Stimulated activated CD8-positive, alpha-beta memory T cell treated with anti-CD3 and anti-CD28 coated beads, Interleukin-4, amount 100 ng/mL, for 1 hour (primary cell): ENCODE results near the gene PTPRM.
"Not testable (repeated sequence)": the region's sequence is repeated elsewhere in the genome, so short reads cannot be mapped to it uniquely, and the experiment has no call there.

Experiments
- DNase-seq, 2 donors: peaks; one replicate each; pipeline ENCODE4 v3.0.0-alpha.2; 2020; ENCODE audit warnings: low read depth in 2 of 2, low spot score in 1 of 2

Gene PTPRM

GRCh38 chr18:7725473-7725872 is 158.4 kb downstream of the PTPRM start:
- DNase-seq, result no peak

DNA sequence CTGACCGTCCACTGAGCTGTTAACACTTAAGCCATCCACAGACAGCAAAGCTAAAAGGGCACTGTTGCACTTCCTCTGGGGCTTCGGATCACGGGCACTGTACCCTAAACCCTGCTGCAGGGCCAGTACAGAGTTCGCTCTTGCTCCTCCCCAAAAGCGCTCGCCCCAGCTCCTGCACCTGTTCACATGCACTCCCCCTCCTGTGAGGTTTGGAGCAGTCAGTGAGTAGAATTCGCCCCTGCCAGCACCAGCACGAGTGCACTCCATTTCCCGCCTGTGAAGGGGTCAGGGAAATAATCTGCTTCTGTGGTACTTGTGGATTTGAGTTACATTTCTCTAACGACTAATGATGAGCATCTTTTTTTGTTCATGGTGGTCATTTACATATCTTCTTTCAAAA is 158.8 kb downstream of the PTPRM start:
- DNase-seq, result no peak

GRCh38 chr18:7726522-7726921 is 159.4 kb downstream of the PTPRM start:
- no peak for DNase-seq

DNA sequence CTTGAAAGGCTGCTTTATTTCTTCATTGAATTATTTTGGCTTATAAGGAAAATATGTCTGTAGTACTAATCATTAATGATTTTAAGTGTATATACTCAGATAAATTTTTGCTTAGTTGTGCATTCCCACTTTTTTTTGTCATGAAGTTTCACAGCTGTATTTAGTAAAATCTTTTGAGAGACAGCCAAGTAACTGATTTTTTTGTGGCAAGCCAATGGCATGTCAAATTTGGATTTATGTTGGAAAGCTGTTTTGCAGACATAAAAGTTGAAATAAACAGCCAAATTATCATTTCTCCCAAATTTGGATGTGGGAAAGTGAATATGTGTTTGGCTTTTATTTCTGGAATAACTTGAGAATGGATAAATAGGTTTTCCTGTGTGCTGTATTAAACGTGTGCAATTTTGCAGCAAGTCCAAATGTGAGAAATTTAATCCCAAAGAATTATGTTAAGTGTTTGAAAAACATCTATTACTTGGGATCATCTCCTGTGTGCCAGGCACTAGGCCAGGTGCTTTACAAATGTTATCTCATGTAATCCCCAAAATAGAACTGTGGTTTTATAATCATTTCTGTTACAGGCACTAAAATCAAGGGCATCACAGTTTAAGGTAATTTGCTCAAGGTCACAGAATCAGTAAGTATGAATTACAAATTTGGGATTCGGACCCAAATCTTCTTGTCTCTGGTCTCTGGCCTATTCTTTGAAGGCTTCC is 160.4 kb downstream of the PTPRM start:
- DNase-seq, result no peak

DNA sequence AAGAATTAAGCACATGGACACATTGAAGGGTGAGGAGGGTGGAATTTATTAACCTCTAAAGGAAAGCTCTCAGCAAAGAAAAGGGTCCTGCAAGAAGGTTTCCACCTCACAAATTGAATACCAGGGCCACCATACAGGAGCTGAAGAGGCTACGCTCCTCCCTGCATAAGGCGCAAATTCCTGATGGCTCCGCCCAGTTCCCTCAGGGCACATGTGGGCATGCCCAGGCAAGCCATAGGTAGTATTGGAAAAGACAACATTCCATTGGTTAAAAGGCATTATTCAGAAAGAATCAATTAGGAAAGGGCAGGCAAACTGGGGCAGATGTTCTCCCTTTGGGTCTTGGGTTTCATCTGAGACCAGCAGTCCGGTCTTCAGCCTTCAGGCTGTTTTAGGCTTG is 161.2 kb downstream of the PTPRM start:
- no peak for DNase-seq

DNA sequence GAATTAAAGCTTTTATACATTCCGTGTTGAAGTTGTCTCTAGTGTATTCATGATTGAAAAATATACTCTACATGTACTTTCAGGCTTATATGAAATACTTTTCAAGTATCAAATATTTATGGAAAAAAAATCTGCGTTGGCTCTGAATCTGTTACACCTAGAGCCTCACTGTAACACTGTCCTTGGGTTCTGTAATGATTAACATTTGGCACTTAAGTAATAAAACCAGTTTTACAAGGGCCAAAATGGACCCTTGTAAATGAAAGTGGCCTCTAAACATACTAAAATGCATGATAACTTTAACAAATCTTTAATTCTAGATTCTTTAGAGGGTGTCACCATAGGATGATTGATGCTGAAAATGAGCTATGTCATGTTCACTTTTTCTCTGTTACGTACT is 162.8 kb downstream of the PTPRM start:
- DNase-seq, result no peak

DNA sequence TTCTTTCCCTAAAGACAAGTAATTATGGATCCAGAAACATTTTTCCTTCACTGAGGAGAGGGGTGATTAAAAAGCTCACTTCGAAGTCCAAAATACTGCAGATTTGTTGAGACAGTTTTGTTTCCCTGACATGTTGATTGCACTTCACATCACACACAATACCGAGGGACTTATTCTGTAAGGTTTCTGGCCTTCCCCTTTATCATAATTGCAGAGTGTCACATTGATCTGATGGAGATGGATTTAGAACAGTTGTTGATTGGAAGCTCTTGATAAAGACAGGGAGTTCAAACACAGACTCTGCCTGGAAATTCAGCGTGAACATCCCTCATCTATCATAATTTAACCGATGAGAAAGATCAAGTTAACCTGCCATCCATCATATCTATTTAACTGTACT is 163.6 kb downstream of the PTPRM start:
- no peak for DNase-seq

- DNase-seq, result no peak
Measured at GRCh38 chr18:7733642-7734041, 166.5 kb downstream of the PTPRM start.

- no peak for DNase-seq
Measured at GRCh38 chr18:7735196-7735595, 168.1 kb downstream of the PTPRM start.

- DNase-seq, result no peak
Measured at GRCh38 chr18:7735626-7736175, 168.6 kb downstream of the PTPRM start.

DNA sequence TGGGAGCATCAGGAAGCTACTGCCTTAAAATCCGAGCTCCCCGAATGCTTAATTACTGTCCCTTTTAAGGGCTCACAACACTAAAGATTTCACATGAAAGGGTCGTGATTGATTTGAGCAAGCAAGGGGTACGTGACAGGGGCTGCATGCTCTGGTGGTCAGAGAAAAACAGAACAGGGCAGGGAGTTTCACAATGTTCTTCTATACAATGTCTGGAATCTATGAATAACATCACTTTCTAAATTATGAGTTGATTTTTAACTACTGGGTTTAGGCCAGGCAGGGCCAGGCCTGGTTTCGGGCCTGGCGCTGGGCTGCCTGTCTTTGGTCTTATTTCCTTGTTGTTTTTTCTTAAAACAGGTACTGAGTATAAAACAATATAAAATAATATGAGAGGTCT is 169.4 kb downstream of the PTPRM start:
- not testable (repeated sequence) for DNase-seq

DNA sequence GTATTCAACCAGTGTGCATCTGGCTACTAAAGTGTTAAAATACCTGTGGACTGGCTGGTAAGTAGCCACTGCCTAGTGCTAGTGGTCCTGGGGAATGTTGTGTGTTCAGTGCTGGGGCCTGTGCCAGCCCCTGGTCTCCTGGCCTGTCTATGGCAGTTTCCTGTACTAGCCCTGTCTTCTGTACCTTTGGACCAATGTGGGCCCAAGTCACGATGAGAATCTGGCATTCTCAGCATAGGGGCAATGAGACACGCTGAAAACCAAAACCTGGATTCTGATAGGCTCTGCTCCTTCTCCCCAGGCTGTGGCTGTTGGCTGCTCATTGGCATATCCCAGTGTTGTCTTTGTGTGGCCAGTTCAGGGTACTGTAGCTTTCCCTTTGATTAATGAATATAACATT is 170.4 kb downstream of the PTPRM start:
- DNase-seq, result no peak

- DNase-seq, result no peak
Measured at GRCh38 chr18:7740821-7741220, 173.7 kb downstream of the PTPRM start.

GRCh38 chr18:7741640-7742039 is 174.5 kb downstream of the PTPRM start:
- DNase-seq, result no peak

DNA sequence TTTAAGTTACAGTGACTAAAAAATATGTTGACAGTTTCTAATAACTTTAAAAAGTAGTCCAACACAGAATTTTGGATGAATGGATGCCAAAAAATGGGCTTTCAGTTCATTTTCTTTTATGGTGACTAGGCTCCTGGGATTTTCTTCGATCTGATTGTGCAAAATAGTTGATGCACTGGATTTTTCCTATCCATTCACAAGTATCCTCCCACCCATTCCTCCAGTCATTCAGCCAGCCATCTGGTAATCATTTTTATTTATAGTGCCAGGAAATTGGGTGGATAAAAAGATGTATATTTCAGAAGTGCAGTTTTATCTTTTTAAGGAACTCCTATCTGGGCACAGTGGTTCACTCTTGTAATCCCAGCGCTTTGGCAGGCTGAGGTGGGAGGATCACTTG is 175.1 kb downstream of the PTPRM start:
- DNase-seq, result no peak

DNA sequence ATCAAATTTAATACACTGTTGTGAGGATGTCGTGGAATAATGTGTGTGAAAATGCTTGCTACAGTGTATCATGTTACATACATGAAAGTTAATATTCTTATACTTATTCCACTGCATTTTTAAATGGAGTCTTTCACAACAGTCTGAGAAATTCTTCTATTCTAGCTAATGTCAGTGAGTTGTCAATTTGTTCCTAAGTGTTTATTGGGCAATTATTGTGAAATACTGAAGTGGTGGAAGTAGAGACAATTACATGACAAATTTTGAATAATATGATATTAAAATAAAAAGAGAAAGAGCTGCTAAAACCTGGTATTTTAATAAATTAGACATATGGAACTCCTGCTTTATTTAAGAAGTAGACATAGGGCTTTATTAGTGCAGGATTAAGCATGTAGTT is 176.1 kb downstream of the PTPRM start:
- DNase-seq, result no peak

- DNase-seq, result no peak
Measured at GRCh38 chr18:7746106-7746505, 179.0 kb downstream of the PTPRM start.

GRCh38 chr18:7748251-7749007 is 181.3 kb downstream of the PTPRM start:
- no peak for DNase-seq

DNA sequence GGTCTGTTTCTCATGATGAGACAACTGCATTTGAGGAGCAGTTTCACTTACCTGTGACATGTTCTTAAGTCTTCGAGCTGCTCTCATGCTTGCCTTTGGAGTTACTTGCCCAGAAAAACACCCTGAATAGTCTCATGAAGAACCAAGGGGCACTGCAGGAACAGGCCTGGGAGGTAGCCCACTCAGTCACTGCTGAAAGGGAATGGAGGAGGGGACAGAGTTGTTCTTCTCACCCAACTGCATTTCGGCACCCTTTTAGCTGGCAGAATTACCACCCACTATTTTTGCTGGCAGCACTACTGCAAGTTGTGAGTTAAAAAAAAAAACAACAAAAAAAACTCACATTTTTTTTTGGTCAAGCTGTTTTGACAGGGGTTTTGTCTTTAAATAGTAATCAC is 181.9 kb downstream of the PTPRM start:
- DNase-seq, result no peak

DNA sequence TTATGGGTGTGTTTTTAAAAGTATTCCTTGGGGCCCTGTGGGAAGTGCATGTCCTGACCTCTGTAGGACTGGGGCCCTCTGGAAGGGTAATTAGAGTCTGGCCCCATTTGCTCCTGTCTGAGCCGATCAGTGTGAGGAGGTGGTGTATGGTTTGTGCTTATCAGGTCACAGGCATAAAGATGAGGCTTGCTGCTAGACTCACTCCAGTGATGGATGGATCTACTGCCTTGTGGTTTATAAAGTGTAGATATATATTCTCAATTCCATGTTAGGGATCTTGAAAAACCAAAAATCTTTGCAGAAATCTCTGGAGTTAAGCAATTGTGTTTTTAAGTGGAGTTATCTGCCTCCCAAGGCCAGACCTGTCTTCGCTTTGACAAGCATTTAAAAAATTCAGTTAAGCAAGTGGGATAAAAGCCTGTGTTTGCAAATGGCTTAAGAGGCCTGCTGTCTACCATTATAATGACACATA is 182.4 kb downstream of the PTPRM start:
- no peak for DNase-seq

DNA sequence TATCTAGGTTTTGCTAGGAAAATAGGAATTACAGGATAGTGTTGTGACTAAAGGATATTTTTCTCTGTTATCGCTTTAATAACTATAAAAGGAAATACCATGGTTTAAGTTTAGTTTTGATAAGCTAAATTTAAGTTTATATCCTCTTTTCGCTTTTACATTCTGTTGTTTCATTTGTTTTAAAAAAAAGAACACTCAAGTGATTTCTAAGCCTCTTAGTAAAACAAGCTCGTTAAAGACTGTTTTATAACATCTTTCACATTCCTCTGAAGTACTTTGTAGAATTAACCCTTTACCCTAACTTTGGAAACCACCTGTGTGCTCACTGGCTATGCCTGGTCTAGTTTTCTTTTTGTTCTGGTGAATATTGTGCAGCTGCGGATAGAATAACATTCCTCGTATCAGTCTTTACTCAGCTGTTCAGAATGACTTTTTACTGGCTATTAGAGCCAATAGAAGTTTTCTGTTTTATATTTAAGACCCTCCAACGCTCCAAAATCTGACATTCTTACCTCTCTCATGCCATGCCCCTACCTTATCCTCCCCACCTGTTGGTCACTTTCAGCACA is 183.1 kb downstream of the PTPRM start:
- no peak for DNase-seq

- DNase-seq, result no peak
Measured at GRCh38 chr18:7750966-7751365, 183.8 kb downstream of the PTPRM start.
